GM18951 (cell line): Measurements from ENCODE around the gene LRRC75A.
A peak's percentile ranks its signal among the peaks of the same experiment; 100 is the strongest.
"Not testable (repeated sequence)": the region's sequence is repeated elsewhere in the genome, so short reads cannot be mapped to it uniquely, and the experiment has no call there.

Experiments used
- POLR2A ChIP-seq: IDR thresholded peaks from 4 replicates; pipeline ENCODE4 v1.6.1; 2011; ENCODE audit warnings: mild to moderate bottlenecking; ENCODE audit not compliant: insufficient read length, insufficient read depth; ENCODE audit errors: extremely low read depth
- in situ Hi-C: fragments of 300-500 bp; cut with MboI; formaldehyde crosslinking; loops from one replicate; pipeline ENCODE4 v1.12.0; 2022; ENCODE audit warnings: low sequenced_read_pairs, mixed read lengths, inconsistent platforms; ENCODE audit not compliant: unreplicated experiment

The LRRC75A gene

DNA sequence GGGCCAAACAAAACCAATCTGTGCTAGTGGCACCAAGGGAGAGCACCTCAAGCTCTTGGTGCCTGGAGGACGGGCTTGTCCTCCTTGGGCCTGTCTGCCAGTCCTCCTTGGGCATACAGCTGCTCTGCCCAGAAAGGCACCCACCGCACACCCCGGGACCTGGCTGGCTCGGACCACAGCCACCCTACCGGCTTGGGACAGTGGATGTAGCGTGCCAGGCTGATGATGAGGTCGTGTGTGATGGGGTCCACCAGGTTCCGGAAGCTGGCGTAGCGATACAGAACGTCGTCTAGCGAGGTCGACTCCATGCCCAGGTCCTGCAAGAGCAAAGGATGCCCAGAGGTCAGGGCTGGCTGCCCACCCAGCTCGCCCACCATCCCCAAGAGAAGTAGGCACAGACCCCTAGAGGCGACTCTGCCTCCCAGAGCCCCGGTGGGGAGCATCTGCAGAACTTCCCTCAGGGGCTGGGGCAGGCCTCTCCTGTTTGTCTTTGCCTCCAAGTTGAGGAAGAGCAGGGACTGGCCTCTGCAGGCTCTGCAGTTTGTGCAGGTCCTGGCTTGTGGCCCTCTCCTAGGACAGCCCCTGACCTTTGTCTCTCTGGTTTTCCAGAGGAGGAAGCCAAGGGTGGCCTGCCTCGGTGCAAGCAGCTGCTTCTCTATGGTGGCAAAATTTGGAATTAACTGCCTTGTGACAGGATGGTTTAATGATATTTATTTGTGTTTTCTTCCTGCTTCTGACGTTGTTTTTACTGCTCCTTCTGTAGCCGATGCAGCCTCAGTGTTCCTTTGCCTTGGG is 29.7 kb downstream of the LRRC75A start:
- in situ Hi-C loops: no loop called here
- TF ChIP-seq POLR2A: no peak

DNA sequence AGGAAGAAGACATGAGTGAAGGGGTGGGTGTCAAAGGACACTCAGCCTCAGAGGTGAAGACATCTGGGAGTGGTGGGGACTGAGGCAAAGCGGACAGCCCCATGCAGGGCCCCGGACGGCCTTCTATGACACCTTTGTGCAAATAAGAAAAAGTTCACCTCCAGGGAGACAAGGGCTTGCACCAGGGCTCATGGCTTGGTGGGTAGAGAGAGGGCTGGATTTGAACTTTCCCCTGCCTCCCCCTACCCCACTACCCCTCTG is 30.5 kb downstream of the LRRC75A start:
- in situ Hi-C loops: no loop called here

DNA sequence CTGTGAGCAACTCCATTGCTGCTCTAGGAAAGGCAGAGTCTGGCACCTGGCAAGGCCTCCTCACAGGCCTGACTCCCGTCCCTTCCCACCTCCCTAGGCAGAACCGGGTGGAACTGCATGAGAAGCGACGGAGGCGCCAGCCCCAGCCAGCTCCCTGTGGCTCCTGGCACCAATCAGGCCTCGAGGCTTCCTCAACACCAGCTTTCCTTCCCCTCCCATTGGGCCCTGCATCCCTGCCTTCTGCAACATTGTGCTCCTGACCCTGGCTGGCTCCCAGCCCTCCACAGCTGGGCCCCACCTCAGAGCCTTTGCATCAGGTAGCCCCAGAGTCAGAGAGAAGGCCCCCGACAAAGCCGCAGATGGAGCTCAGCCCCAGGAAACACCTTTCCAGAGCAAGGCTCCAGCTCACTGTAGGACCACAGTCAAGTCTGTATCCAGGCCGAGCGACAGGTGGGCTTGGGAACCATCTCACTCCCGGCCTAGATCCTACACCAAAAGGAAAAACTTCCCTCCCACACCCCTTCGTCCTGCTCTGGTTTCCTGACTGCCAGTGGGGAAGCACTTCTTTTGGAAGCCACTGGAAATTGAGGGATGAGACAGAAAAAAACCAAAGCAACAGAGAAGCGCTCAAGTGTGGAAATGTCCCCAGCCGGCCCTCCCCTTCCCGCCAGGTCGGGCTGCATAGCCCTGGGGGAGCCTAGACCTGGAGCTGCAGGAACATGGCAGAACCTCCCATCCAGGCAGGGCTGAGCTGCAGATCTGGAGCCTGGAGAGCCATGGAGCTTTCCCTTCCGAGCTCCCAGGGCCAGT is 31.0 kb downstream of the LRRC75A start:
- no peak for TF ChIP-seq POLR2A
- in situ Hi-C loops: no loop called here

More for the DNA sequence above, 30.5 kb downstream of the LRRC75A start:
- TF ChIP-seq POLR2A: no peak

DNA sequence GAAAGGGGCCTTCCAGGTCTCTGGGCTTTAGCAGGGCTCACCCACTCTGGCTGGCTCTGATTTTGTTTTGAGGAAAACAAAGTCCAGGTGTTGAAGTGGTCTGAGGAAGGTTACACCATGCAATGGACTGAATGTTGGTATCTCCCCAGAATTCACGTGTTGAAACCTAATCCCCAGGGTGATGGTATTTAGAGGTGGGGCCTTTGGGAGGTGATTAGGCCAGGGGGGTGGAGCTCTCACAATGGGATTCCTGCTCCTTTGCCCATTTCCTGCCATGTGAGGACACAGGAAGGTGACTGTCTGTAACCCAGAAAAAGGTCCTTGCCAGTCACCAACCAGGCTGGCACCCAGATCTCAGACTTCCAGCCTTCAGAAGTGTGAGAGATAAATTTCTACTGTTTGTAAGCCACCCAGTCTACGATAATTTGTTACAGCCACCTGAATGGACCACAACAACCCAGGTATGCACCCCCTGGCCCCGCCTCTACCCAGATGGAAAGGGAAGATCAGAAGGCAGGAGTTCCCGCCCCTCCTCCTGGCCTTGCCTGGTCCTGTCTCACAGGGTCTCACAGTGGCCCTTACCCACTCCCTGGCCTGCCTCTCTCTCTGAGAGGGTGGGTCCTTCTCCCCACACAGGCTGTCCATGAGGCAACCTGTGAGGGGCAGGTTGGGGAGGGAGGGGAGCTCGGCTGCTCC is 32.0 kb downstream of the LRRC75A start:
- in situ Hi-C loops: no loop called here

DNA sequence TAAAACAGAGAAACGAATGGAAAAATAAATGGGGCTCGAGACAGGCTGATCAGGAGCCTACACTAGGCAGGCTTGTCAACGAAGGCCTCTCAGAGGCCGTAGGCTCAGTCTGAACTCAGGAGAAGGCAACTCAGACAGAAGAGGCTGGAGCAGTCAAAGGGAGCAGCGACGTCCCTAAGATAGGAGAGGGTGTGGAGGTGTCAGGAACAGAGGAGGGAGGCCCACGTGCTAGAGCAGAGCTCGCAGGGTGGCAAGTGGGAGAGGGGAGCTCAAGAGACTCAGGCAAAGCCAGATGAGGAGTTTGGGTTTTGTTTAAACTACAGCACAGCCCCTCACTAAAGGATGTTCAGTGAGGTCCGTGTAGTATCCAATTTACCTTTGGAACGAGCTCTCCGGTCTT is 32.7 kb downstream of the LRRC75A start:
- in situ Hi-C loops: no loop called here
- no peak for TF ChIP-seq POLR2A

More for the DNA sequence above, 32.0 kb downstream of the LRRC75A start:
- no peak for TF ChIP-seq POLR2A

DNA sequence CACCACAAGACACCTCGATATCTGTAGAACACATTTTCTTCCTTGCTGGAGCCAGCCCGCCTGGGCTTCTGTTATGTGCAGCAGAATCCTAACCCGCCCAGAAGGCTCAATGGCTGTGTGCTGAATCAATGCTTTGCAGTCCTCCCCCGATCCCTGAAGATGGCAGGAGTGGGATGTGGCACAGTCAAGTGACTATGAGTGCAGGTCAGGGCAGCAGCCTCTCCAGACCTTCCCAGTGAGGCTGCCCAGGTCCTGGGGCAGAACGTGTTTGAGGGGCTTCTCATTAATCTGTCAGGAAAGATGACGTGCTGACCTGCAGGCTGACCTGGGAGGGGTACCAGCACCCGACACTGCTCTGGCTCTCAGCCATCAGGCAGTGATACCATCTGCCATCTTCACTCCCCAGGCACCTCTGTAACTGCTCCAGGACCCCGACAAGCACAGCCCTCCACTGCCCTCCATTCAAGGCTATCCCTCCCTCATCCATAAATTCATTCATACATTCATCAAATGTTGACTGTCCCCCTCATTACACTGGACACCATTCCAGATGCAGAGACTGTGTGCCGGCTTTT is 35.2 kb downstream of the LRRC75A start:
- in situ Hi-C loops: no loop called here
- no peak for TF ChIP-seq POLR2A

DNA sequence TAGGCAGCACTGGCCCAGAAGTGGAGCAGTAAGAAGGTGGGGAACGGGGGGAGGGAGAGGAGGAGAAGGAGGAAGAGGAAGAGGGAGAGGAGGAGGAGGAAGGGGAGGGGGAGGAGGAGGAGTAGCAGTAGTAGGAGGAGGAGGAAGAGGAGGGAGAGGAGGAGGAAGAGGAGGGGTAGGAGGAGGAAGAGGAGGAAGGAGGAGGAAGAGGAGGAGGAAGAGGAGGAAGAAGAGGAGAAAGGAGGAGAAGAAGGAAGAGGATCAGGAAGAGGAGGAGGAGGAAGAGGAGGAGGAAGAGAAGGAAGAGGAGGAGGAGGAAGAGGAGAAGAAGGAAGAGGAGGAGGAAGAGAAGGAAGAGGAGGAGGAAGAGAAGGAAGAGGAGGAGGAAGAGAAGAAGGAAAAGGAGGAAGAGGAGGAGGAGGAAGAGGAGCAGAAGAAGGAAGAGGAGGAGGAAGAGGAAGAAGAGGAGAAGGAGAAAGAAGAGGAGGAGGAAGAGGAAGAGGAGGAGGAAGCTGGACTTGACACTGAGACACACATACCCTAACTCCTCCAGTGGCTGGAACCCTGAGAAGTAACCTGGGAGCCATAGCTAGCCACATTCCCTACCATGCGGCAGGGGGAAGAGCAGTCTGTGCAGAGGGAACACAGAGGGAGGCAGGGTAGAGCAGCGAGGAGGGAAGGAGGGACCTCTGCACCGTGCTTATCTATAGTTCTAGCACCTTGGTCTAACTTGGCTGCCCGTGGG is 35.8 kb downstream of the LRRC75A start:
- no peak for TF ChIP-seq POLR2A
- in situ Hi-C loops: no loop called here

DNA sequence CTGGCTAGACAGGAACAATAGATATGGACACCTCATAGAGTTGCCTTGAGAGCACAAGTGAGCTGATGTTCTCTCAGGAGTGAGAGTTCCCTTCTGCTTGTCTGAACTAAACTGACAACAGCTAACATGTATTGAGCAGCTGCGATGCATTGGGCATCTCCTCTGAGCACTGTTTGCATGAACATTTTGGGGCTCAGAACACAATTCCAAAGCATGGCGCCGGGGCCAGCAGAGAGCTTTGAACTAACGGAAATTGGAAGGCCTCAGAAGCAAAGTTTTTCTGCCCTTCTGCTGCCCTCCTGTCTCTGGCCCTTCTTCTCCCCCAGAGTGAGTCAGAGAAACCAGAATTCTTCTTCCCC is 38.5 kb downstream of the LRRC75A start:
- TF ChIP-seq POLR2A: no peak
- in situ Hi-C loops: no loop called here

DNA sequence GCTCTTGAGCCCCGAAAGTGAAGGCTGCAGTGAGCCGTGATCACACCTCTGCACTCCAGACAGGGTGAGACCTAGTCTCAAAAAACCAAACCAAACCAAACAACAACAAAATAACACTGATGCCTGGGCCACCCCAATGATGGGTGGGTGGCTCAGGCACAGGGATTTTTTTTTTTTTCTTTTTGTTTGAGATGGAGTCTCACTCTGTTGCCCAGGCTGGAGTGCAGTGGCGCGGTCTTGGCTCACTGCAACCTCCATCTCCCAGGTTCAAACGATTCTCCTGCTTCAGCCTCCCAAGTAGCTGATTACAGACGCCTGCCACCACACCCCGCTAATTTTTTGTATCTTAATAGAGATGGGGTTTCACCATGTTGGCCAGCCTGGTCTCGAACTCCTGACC is 39.7 kb downstream of the LRRC75A start:
- in situ Hi-C loops: not testable (repeated sequence)

DNA sequence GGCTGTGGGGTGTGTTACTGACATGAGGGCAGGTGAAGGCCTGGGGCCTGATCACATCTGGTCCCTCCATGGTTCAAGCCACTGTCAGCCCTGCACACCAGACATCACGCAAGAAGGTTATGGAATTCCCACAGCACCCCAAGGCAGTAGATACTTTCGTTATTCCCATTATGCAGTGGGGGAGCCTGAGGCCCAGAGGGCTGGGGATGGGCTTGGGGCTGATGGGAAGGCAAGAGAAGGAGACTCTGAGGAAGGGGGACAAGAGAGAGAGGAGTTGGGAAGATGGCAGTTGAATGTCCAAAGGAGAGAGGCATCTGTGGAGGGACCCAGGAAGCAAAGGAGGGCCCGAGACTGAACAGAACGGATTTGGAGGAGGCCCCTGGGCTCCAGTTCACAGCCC is 42.0 kb downstream of the LRRC75A start:
- in situ Hi-C loops: no loop called here
- no peak for TF ChIP-seq POLR2A

DNA sequence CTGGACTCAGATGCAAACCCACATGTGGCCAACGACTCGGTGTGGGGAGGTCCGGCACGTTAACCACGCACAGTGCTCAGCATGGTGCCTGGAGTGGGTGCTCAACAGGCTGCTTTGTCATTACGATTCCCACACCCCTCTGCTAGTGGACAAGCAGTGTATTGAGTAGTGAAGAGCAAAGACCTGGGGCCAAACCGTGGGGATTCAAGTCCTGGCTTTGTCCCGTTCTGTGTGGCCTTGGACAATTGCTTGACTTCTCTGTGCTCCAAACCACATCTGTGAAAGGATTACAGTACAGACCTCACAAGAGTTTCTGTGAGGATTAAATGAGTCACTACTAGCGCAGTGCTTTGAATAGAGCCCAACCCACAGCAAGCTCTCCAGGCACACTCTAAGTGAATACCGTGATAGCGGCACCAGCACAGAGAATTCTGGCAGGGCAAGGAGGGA is 42.8 kb downstream of the LRRC75A start:
- in situ Hi-C loops: no loop called here
- TF ChIP-seq POLR2A: no peak

DNA sequence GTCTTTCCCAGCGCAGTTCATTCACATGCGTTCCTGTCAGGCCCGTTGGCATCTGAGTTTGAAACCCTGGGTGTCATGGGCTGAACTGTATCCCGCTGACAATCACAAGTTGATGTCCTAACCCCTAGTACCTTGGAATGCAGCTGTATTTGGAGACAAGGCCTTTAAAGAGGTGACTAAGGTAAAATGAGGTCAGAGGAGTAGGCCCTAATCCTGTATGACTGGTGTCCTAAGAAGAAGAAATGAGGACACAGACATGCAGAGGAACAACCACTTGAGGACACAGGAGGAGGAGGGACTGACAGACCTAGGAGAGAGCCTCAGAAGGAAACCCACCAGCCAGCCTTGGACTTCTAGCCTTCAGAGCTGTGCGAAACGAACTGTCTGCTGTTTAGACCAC is 43.5 kb downstream of the LRRC75A start:
- no peak for TF ChIP-seq POLR2A
- in situ Hi-C loops: no loop called here

DNA sequence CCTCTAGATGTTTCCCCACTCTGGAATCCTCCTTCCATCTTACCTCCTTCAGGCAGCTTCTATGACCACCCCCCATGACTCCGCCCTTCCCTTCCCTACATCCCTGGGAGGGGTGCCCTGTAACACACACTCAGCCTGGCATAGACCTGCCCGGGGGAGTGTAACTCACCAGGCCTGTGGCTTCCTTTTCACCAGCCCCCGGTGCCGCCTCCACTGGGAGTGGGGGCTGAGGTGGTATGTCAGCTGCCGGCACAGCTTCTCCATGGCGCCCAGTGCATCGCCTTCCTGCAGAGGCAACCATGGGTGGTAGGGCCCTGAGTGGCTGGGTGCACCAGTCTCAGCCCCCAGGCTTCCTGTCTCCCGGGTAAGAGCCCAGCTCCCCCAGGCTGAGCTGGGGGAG is 44.3 kb downstream of the LRRC75A start:
- TF ChIP-seq POLR2A: no peak
- in situ Hi-C loops: no loop called here

DNA sequence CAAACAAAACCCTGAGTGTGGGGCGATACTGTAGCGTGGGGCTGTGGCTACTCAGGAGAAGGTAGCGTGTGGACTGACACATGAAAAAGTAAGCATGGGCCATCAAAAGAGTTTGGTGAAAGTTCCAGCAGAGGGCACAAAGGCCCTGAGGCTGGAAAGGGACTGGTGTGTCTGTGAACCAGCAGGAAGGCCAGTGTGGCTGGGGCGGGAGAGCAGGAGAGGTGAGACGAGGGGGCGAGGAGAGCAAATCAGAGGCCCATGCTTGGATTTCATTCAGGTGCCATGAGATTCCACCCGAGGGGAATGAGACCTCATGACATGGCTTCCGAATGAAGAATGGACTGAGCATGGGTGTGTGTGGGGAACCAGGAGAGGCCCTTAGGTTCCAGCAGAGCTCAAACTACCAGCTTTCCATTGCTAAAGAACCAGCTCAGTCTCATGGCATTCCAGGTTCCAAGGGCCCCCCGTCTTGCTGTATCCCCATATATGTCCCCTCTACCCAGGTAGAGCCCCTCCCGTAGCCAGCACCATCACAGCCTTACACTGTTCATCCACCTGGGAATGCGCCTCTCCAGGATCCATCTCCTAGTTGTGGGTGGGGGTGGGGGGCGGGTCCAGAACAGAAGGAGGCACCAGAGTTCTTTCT is 45.5 kb downstream of the LRRC75A start:
- peak; percentile 24 for TF ChIP-seq POLR2A
- in situ Hi-C loops: no loop called here
